Osteocyte (in vitro differentiated cells): ENCODE results near the gene CNTNAP2. TPM values are rescaled to one million over a fixed set of nuclear protein-coding genes. Genes with fewer than 3 reads are reported as not detected.

Source experiments
- DNase-seq: peaks from one replicate; pipeline ENCODE4 v3.0.0; 2021; ENCODE audit warnings: mixed read lengths; ENCODE audit not compliant: unreplicated experiment; ENCODE audit errors: extremely low spot score
- H3K27ac Mint-ChIP-seq: one replicate; pipeline ENCODE4 v1.8.0; 2021; ENCODE audit warnings: mild to moderate bottlenecking, mixed read lengths; ENCODE audit not compliant: unreplicated experiment
- H3K27me3 Mint-ChIP-seq: one replicate; pipeline ENCODE4 v1.8.0; 2021; ENCODE audit warnings: mixed read lengths; ENCODE audit not compliant: unreplicated experiment
- H3K36me3 Mint-ChIP-seq: one replicate; pipeline ENCODE4 v1.8.0; 2021; ENCODE audit warnings: mixed read lengths; ENCODE audit not compliant: unreplicated experiment
- H3K4me1 Mint-ChIP-seq: one replicate; pipeline ENCODE4 v1.8.0; 2021; ENCODE audit warnings: mixed read lengths; ENCODE audit not compliant: unreplicated experiment
- H3K4me3 Mint-ChIP-seq: one replicate; pipeline ENCODE4 v1.8.0; 2021; ENCODE audit warnings: mild to moderate bottlenecking, moderate library complexity, mixed read lengths; ENCODE audit not compliant: unreplicated experiment
- H3K9me3 Mint-ChIP-seq: one replicate; pipeline ENCODE4 v1.8.0; 2021; ENCODE audit warnings: mixed read lengths; ENCODE audit not compliant: unreplicated experiment
- CTCF ChIP-seq: fragments of 200-600 bp; sonication (generic); IDR thresholded peaks from 2 replicates; pipeline ENCODE4 v1.5.0; 2021; ENCODE audit warnings: antibody characterized with exemption, mild to moderate bottlenecking, moderate library complexity
- total RNA-seq: library from RNA; stranded (reverse); gene quantifications from 2 replicates; pipeline ENCODE4 v1.2.1, GENCODE V29; 2021

CNTNAP2 gene
- total RNA-seq, 1 donor from 2014 or later, result 1.4 TPM

GRCh38 chr7:146731185-146731584 is 614.6 kb downstream of the CNTNAP2 start:
- peaks cover 4% of the 10 kb centered on the region for H3K27me3 Mint-ChIP-seq
- no peak for TF ChIP-seq CTCF
- H3K36me3 Mint-ChIP-seq, result no peaks in the 10 kb centered on the region
- H3K27ac Mint-ChIP-seq, result no peak overlapping the region
- no peaks in the 10 kb centered on the region for H3K9me3 Mint-ChIP-seq
- no peak overlapping the region for H3K4me3 Mint-ChIP-seq
- DNase-seq, result no peak
- no peaks in the 10 kb centered on the region for H3K4me1 Mint-ChIP-seq

GRCh38 chr7:146735992-146736391 is 619.4 kb downstream of the CNTNAP2 start:
- Mint-ChIP-seq H3K9me3 (peaks cover 13% of the 10 kb centered on the region), H3K27ac (no peak overlapping the region), H3K4me1 (no peaks in the 10 kb centered on the region), H3K36me3 (no peaks in the 10 kb centered on the region), H3K27me3 (peaks cover 4% of the 10 kb centered on the region), H3K4me3 (no peak overlapping the region)
- TF ChIP-seq CTCF, result no peak
- no peak for DNase-seq

- H3K27me3 Mint-ChIP-seq, result peaks cover 4% of the 10 kb centered on the region
- H3K27ac Mint-ChIP-seq, result no peak overlapping the region
- peak; percentile 52 for TF ChIP-seq CTCF
- no peak overlapping the region for H3K4me3 Mint-ChIP-seq
- H3K9me3 Mint-ChIP-seq, result peaks cover 17% of the 10 kb centered on the region
- no peaks in the 10 kb centered on the region for H3K36me3 Mint-ChIP-seq
- H3K4me1 Mint-ChIP-seq, result no peaks in the 10 kb centered on the region
- no peak for DNase-seq
Observed at GRCh38 chr7:146736446-146737190, 620.0 kb downstream of the CNTNAP2 start.

- no peaks in the 10 kb centered on the region for H3K4me1 Mint-ChIP-seq
- no peak for TF ChIP-seq CTCF
- H3K27ac Mint-ChIP-seq, result no peak overlapping the region
- no peak overlapping the region for H3K4me3 Mint-ChIP-seq
- H3K36me3 Mint-ChIP-seq, result no peaks in the 10 kb centered on the region
- no peaks in the 10 kb centered on the region for H3K27me3 Mint-ChIP-seq
- H3K9me3 Mint-ChIP-seq, result peaks cover 17% of the 10 kb centered on the region
- DNase-seq, result no peak
Observed at GRCh38 chr7:146740039-146740438, 623.4 kb downstream of the CNTNAP2 start.

- TF ChIP-seq CTCF, result no peak
- H3K4me3 Mint-ChIP-seq, result no peak overlapping the region
- no peaks in the 10 kb centered on the region for H3K27me3 Mint-ChIP-seq
- peaks cover 17% of the 10 kb centered on the region for H3K9me3 Mint-ChIP-seq
- no peaks in the 10 kb centered on the region for H3K4me1 Mint-ChIP-seq
- DNase-seq, result no peak
- H3K27ac Mint-ChIP-seq, result no peak overlapping the region
- H3K36me3 Mint-ChIP-seq, result no peaks in the 10 kb centered on the region
Observed at GRCh38 chr7:146741911-146742310, 625.3 kb downstream of the CNTNAP2 start.
